Activated CD4-positive, alpha-beta T cell treated with anti-CD3 and anti-CD28 coated beads, Interleukin-2, Interleukin-4, amounts not matched to agents 100 ng/mL and 50 ng/mL, durations not matched to agents 16 hours and 8 hours (primary cell): ENCODE results near the gene TAF4B.

Experiments used
- DNase-seq: peaks from one replicate; pipeline ENCODE4 v3.0.0-alpha.2; 2020; ENCODE audit warnings: low spot score

The TAF4B gene

GRCh38 chr18:26304511-26304910 is 78.3 kb downstream of the TAF4B start:
- DNase-seq, result no peak

GRCh38 chr18:26307161-26307773 is 81.0 kb downstream of the TAF4B start:
- peak; percentile 33 for DNase-seq

- no peak for DNase-seq
Measured at GRCh38 chr18:26309281-26309680, 83.0 kb downstream of the TAF4B start.

- no peak for DNase-seq
Measured at GRCh38 chr18:26312199-26312598, 86.0 kb downstream of the TAF4B start.

- DNase-seq, result no peak
Measured at GRCh38 chr18:26317398-26317797, 91.2 kb downstream of the TAF4B start.

- no peak for DNase-seq
Measured at GRCh38 chr18:26320686-26321085, 94.4 kb downstream of the TAF4B start.

- DNase-seq, result no peak
Measured at GRCh38 chr18:26322890-26323653, 96.8 kb downstream of the TAF4B start.

GRCh38 chr18:26325771-26326170 is 99.5 kb downstream of the TAF4B start:
- DNase-seq, result no peak

GRCh38 chr18:26327062-26327461 is 100.8 kb downstream of the TAF4B start:
- DNase-seq, result no peak

GRCh38 chr18:26332991-26333390 is 106.7 kb downstream of the TAF4B start:
- DNase-seq, result no peak

GRCh38 chr18:26335156-26335555 is 108.9 kb downstream of the TAF4B start:
- DNase-seq, result no peak

GRCh38 chr18:26335571-26336487 is 109.6 kb downstream of the TAF4B start:
- DNase-seq, result no peak

- no peak for DNase-seq
Measured at GRCh38 chr18:26336572-26336971, 110.3 kb downstream of the TAF4B start.

GRCh38 chr18:26342646-26343045 is 116.4 kb downstream of the TAF4B start:
- DNase-seq, result no peak

GRCh38 chr18:26350961-26351360 is 124.7 kb downstream of the TAF4B start:
- DNase-seq, result no peak

- DNase-seq, result no peak
Measured at GRCh38 chr18:26356045-26356785, 130.0 kb downstream of the TAF4B start.

- no peak for DNase-seq
Measured at GRCh38 chr18:26357960-26358359, 131.7 kb downstream of the TAF4B start.

- no peak for DNase-seq
Measured at GRCh38 chr18:26362021-26362420, 135.8 kb downstream of the TAF4B start.

GRCh38 chr18:26367425-26367824 is 141.2 kb downstream of the TAF4B start:
- DNase-seq, result no peak

GRCh38 chr18:26370037-26370436 is 143.8 kb downstream of the TAF4B start:
- DNase-seq, result no peak

GRCh38 chr18:26376105-26376504 is 149.9 kb downstream of the TAF4B start:
- no peak for DNase-seq

GRCh38 chr18:26378701-26379100 is 152.5 kb downstream of the TAF4B start:
- no peak for DNase-seq
